NCI-H2107 treated with DMSO at 0.1 percent for 48 hours (cell line): ENCODE data around the gene GATAD2A.
"Not testable (repeated sequence)": the region's sequence is repeated elsewhere in the genome, so short reads cannot be mapped to it uniquely, and the experiment has no call there.

ENCODE experiments used
- DNase-seq: peaks from one replicate; lab custom pipeline; 2025; ENCODE audit not compliant: unreplicated experiment; lab: John Stamatoyannopoulos, UW

Gene GATAD2A

GRCh38 chr19:19446655-19447437 is 41.4 kb downstream of the GATAD2A start:
- DNase-seq = no peak

- DNase-seq = no peak
Observed at GRCh38 chr19:19447536-19448237, 42.2 kb downstream of the GATAD2A start.

GRCh38 chr19:19448238-19448544 is 42.7 kb downstream of the GATAD2A start:
- DNase-seq = no peak

- DNase-seq = no peak
Observed at GRCh38 chr19:19451429-19452242, 46.2 kb downstream of the GATAD2A start.

GRCh38 chr19:19452243-19453124 is 47.0 kb downstream of the GATAD2A start:
- no peak for DNase-seq

GRCh38 chr19:19453125-19453454 is 47.6 kb downstream of the GATAD2A start:
- no peak for DNase-seq

- DNase-seq = not testable (repeated sequence)
Observed at GRCh38 chr19:19455166-19455919, 49.9 kb downstream of the GATAD2A start.

GRCh38 chr19:19457671-19458070 is 52.2 kb downstream of the GATAD2A start:
- no peak for DNase-seq

- no peak for DNase-seq
Observed at GRCh38 chr19:19458110-19458816, 52.8 kb downstream of the GATAD2A start.

- no peak for DNase-seq
Observed at GRCh38 chr19:19459073-19459472, 53.6 kb downstream of the GATAD2A start.

- no peak for DNase-seq
Observed at GRCh38 chr19:19459707-19460251, 54.3 kb downstream of the GATAD2A start.

GRCh38 chr19:19460258-19460731 is 54.8 kb downstream of the GATAD2A start:
- no peak for DNase-seq

- no peak for DNase-seq
Observed at GRCh38 chr19:19460761-19461265, 55.3 kb downstream of the GATAD2A start.

GRCh38 chr19:19461306-19461670 is 55.8 kb downstream of the GATAD2A start:
- DNase-seq = no peak

GRCh38 chr19:19461671-19462622 is 56.5 kb downstream of the GATAD2A start:
- peak; percentile 14 for DNase-seq

GRCh38 chr19:19463348-19464117 is 58.1 kb downstream of the GATAD2A start:
- no peak for DNase-seq
